Activated naive CD4-positive, alpha-beta T cell treated with anti-CD3 and anti-CD28 coated beads, Interleukin-2, amount 50 U/mL, for 16 hours (primary cell): ENCODE data around the gene KRTAP16-1.

Source experiments
- DNase-seq: peaks from one replicate; pipeline ENCODE4 v3.0.0-alpha.2; 2020

Gene KRTAP16-1

GRCh38 chr17:41329279-41329948 lies 20.3 kb upstream of the KRTAP16-1 start:
- DNase-seq: no peak

- DNase-seq: no peak
These were observed 19.1 kb upstream of the KRTAP16-1 start for GRCh38 chr17:41328207-41328606.

- no peak for DNase-seq
These were observed 18.5 kb upstream of the KRTAP16-1 start for GRCh38 chr17:41327411-41328120.

GRCh38 chr17:41326173-41327145 lies 17.4 kb upstream of the KRTAP16-1 start:
- no peak for DNase-seq

- no peak for DNase-seq
These were observed 16.5 kb upstream of the KRTAP16-1 start for GRCh38 chr17:41325611-41326010.

GRCh38 chr17:41325126-41325525 lies 16.0 kb upstream of the KRTAP16-1 start:
- no peak for DNase-seq

GRCh38 chr17:41324180-41325075 lies 15.3 kb upstream of the KRTAP16-1 start:
- DNase-seq: no peak

GRCh38 chr17:41322903-41323895 lies 14.1 kb upstream of the KRTAP16-1 start:
- DNase-seq: no peak

- no peak for DNase-seq
These were observed 13.2 kb upstream of the KRTAP16-1 start for GRCh38 chr17:41322094-41322902.

- no peak for DNase-seq
These were observed 9.1 kb upstream of the KRTAP16-1 start for GRCh38 chr17:41318231-41318630.

GRCh38 chr17:41315814-41316445 lies 6.8 kb upstream of the KRTAP16-1 start:
- DNase-seq: no peak

GRCh38 chr17:41315204-41315794 lies 6.2 kb upstream of the KRTAP16-1 start, which contains the start of gene KRTAP17-1:
Gene KRTAP17-1 (minus strand): TSS chr17:41315710. CDS start chr17:41315650, 60 bp downstream.
- no peak for DNase-seq

GRCh38 chr17:41311111-41311510 lies 2.0 kb upstream of the KRTAP16-1 start:
- no peak for DNase-seq

GRCh38 chr17:41308251-41308917 lies 725 bp downstream of the KRTAP16-1 start:
- DNase-seq: peak; percentile 51

- no peak for DNase-seq
These were observed 1.5 kb downstream of the KRTAP16-1 start for GRCh38 chr17:41307647-41308046.

GRCh38 chr17:41304091-41304490 lies 5.0 kb downstream of the KRTAP16-1 start:
- DNase-seq: no peak

GRCh38 chr17:41302981-41303380 lies 6.1 kb downstream of the KRTAP16-1 start:
- no peak for DNase-seq
